Measurements from ENCODE around the gene SEC14L3.

SEC14L3 gene

DNA sequence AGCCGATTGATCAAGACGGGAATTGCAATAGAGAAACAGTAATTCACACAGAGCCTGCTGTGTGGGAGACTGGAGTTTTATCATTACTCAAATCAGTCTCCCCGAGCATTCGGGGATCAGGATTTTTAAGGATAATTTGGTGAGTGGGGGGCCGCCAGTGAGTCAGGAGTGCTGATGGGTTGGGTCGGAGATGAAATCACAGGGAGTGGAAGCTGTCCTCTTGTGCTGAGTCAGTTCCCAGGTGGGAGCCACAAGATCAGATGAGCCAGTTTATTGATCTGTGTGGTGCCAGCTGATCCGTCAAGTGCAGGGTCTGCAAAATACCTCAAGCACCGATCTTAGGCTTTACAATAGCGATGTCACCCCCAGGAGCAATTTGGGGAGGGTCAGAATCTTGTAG is 30.7 kb downstream of the SEC14L3 start:
- DNase-seq: no peak

DNA sequence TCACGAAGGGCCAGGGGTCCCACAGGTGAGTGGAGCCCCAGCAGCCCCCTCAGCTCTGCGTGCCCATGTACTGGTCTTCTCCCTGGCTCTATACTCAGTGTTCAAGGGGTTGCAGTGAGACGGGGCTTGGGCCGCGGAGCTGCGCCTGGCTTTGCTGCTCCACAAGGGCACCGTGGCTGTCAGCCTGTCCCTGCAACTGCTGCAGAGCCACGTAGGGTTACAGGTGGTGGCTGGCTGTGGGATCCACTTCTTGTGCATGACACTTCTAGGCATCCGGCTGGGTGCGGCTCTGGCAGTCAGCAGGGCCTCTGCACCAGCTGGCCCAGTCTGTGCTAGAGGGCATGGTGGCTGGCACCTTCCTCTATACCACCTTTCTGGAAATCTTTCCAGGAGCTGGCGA is 32.0 kb downstream of the SEC14L3 start:
- no peak for DNase-seq

DNA sequence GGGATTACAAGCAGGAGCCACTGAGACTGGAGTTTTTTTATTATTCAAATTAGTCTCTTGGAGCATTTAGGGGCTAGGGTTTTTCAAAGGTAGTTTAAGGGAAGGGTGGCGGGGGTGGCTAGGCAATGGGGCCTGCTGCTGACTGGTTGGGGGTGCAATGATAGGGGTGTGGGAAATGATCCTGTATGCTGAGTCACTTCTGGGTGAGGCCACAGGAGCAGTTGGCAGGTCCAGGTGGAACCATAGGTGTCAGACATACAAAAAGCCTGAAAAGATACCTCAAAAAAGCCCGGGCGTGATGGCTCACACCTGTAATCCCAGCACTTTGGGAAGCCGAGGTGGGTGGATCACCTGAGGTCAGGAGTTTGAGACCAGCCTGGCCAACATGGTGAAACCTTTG is 32.6 kb downstream of the SEC14L3 start:
- no peak for DNase-seq

DNA sequence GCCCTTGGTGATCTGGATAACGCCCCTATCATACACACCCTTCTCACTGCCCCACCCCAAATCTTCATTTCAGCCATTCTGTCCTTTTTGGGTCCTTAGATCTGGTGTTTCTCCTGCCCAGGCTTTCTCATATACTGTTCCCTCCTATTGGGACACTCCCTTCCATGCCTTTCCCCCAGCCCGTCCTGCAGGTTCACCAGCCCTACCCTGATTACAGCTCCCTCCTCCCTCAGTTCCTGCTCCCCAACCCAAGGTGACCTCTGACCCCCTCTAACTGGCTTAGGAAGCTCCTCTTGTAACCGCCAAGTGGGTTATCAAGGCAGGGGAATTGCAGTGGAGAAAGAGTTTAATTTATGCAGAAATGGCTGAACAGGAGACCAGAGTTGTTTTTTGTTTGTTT is 33.3 kb downstream of the SEC14L3 start:
- DNase-seq: no peak

DNA sequence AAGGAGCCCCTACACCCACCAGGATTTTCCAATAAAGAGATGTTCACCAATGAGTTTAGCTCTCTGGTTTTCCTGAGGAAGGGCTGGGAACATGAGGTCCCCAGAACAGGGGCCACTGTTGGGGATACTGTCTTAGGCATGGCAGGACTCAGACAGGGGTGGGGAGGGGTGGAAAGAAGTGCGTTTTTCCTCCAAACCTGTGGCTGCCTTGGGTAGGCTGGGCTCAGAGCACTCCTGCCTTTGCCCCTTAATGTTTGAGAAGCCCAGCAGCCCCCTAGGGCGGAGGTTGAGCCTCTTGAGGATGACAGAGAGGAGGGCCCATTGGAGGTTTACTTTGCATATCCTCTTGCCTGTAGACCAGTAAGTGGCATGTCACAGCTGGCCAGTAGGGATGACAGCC is 35.6 kb downstream of the SEC14L3 start:
- no peak for DNase-seq

DNA sequence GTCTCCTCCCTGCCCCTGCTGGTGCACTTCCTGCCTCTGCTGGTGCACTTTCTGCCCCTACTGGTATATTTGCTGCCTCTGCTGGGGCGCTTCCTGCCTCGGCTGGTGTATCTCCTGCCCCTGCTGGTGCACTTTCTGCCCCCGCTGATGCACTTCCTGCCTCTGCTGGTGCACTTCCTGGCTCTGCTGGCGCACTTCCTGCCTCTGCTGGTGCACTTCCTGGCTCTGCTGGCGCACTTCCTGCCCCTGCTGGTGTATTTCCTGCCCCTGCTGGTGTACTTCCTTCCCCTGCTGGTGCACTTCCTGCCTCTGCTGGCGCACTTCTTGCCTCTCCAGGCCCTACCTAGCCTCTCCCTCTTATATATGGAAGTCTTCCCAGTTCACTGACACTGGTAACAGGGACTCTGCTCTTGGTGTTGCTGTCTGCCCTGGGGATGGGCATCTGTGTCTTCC is 36.1 kb downstream of the SEC14L3 start:
- no peak for DNase-seq

DNA sequence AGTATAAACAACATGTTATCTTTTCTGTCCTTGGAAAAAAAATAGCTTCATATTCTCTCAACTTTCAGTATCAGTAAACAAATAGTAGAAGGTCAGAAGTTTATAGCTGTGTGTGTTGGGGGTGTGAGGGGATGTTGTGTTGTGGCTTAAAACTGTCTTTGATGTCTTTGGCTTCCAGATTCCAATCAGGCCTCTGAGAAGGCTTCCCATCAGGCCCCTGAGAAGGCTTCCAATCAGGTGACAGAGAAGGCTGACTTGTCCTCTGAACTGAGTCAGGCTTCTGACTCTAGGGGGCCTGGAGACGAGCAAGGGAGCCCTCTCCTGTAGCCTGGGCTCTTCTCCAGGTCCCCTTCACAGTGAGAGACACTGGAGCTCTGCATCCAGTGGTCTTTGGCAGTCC is 37.0 kb downstream of the SEC14L3 start:
- DNase-seq: no peak

DNA sequence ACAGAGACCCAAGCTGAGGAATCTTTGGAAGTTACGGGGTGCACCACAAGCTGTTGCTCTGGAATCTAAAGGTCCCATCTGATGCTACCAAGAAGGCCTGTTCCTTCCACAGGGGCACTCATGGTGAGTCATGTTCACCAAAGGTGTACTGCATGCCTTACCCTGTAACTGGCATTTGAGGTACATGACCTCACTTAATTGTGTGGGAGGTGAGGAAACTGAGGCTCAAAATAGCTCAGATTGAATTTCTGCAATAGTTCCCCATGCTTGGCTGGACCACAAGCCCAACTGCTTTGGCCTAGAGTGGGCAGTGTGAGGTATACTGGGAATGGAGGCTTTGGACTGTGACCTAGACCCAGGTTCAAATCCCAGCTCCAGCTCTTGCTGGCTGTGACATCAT is 38.0 kb downstream of the SEC14L3 start:
- no peak for DNase-seq

DNA sequence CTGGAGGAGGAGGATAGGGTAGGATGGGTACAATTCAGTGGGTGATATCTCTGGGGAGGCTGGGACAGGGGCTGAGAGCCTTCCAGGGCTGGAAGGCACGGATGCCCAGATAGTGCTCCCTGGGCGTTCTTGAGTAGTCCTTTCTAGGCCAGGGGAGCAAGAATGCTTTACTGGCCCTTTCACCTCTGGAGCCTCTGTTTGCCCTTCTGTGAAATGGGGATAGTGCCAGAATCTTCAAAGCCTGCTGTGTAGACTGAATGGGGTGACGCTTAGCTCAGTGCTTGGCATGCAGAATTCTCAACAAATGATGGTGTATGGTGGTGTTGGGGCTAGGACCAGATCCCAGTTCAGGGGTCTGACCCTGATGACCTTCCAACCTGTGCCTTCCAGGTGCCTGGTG is 38.6 kb downstream of the SEC14L3 start:
- no peak for DNase-seq

DNA sequence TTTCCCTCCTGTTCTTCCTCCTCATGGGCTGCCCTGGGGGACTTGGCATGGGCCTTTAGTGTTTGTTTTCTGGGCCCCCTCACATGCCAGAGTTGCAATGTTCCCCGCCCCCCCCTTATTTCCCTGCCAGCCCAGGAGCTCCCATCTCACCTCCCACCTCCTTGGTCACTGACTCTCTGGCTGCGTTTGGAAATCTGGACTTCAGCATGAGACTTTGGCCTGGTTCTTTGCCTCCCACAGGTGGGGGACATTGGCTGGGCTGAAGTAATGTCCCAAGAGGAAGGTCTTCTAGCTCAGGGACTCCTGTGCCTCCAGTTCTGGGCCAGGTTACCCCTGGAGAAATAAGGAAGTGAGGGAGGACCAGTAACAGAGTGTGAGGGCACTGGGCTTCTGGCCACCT is 39.3 kb downstream of the SEC14L3 start:
- no peak for DNase-seq

DNA sequence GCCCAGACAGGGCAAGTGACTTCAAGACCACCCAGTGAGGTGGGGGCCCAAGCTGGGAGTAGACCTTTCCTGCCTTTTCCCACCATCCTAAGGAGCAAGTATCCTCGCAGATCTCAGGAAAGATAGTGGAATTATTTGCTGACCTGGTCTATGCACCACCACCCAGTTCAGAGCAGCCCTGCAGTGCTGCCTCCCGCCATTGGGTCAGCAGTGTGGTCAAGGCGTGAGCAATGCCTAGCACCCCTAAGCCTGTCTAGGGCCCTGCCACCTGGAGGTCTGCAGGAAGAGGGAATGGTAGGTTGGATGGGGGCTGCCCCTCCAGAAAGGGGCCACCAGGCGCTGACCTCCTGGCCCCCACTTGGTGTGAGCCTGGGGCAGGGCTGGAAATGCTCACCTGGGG is 39.7 kb downstream of the SEC14L3 start:
- no peak for DNase-seq

DNA sequence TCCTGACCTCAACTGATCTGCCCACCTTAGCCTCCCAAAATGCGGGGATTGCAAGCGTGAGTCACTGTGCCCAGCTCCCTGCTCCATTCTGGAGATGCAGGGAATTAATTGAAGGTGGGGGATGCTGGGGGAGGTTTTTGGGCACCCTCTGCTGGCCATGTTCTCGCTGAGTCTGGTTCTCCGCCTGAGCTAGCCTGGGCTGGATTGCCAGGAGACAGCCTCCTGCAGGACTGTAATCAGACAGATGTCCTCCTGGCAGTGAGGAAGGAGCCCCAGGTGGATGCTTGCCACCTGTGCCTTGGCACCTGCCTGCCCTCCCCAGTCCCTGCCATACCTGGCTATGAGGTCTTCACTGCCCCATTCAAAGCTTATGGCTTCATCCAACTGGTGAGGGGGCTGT is 40.9 kb downstream of the SEC14L3 start:
- no peak for DNase-seq

DNA sequence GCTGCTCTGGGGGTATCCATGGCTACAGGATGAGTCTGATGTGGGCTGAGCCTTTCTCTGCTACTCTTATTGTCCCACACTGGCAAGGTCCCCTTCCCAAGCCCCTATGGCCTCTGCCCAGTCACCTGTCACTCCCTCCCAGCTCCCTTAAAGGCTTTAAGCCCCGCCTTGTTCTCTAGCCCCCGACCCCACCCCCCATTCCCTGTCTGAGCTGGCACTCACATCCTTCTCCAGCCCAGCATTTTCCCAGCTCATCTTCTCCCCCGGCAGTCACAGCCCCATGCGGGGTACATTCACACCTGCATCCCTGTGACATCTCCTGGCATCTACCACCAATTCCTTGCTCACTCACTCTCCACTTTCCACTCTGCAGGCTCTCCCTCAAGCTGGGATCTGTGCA is 41.9 kb downstream of the SEC14L3 start:
- DNase-seq: no peak

DNA sequence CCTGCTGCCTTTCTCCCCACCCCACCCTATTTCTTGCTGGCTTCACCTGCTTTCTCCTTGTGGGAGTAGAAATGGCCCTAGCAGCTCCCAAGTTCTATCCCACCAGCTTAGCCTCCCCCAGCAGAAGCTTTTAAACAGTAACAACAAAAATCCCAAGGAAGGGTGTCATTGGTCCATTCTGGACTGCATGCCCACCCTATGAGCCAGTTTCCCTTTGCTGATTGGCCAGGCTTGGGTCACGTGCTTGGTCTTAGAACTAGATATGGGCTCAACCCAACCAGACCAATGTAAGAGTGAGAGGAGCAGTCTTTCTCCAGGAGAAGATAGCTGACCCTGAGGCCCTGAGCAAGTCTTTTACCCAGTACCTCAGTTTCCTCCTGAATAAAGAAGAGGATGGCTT is 43.9 kb downstream of the SEC14L3 start:
- no peak for DNase-seq

DNA sequence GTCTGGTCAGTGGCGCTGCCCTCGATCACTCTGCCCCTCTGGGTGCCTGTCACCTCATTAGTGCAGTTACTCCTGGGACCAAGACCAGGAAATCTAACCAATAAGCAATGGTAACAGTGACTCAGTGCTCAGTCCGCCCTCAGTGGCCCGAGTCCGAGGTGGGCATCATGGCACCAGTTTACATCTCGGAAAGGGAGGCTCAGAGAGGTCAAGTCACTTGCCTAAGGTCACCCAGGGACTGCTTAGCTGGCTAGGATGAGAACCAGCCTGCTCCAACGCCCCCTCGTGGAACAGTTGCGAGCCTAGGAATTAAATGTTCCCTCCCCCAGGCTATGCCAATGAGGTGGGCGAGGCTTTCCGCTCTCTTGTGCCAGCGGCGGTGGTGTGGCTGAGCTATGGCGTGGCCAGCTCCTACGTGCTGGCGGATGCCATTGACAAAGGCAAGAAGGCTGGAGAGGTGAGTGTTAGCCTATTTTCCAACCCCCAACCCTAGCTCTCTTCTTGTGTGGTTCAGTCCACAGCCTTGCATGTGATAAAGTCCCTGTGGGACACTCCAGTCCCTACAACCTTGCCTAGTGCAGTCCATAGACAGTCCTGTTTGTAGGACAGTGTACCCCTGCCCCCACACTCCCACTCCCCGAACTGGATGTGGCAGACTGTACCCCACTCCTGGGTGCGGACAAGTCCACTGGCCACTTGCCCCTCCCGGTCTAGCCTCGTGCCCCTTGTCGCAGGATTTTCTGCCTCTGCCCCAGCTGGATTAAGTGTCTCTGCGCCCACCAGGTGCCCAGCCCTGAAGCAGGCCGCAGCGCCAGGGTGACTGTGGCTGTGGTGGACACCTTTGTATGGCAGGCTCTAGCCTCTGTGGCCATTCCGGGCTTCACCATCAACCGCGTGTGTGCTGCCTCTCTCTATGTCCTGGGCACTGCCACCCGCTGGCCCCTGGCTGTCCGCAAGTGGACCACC is 45.1 kb downstream of the SEC14L3 start:
- peak; percentile 63 for DNase-seq

DNA sequence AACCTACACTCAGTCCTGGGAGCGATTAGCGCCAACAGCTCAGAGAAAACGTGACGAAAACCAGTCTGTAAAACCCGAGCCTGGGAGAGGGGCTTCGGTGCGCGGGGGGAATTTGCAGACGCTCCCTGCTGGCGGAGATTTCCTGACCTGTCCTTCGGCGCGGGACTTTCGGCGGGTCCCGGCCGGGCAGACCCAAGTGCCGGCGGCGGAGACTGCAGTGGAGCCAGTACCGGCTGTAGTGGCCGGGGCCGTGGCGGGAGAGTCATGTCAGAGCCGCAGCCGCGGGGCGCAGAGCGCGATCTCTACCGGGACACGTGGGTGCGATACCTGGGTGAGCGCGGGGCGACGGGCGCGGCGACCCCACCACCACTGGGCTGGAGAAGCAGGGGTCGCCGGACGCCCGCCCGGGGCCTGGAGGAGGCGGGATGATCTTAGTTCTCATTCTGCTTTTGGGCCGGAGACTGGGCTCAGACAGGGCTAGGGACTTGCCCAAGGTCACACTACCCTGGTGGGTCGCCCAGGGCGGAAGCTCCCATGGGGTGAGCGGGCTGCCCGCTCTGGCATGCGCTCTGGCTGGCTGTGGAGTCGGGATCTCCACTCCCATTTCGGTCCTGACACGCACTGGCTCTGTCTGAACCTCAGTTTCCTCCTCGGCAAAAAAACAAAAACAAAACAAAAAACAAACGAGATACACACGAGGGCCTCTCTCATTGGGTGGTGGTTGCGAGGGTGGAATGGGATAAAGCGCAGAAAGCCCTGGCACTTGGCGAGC is 46.0 kb downstream of the SEC14L3 start, which contains the start of gene MTFP1:
MTFP1 (plus strand) TSS at position 153 of the 772 bp plus-strand sequence; CDS start at position 265, 112 bp downstream.
- peak; percentile 12 for DNase-seq

DNA sequence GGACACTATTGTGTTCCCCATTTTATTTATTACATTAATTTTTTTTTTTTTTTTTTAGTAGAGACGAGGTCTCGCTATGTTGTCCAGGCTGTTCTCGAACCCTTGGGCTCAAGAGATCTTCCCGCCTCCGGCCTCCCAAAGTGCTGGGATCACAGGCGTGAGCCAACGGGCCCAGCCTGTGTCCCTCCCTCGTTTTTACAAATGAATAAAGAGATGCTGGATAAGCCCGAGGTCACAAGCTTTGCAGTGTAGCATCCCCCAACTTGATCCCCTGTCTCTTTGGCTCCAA is 46.5 kb downstream of the SEC14L3 start:
- no peak for DNase-seq

DNA sequence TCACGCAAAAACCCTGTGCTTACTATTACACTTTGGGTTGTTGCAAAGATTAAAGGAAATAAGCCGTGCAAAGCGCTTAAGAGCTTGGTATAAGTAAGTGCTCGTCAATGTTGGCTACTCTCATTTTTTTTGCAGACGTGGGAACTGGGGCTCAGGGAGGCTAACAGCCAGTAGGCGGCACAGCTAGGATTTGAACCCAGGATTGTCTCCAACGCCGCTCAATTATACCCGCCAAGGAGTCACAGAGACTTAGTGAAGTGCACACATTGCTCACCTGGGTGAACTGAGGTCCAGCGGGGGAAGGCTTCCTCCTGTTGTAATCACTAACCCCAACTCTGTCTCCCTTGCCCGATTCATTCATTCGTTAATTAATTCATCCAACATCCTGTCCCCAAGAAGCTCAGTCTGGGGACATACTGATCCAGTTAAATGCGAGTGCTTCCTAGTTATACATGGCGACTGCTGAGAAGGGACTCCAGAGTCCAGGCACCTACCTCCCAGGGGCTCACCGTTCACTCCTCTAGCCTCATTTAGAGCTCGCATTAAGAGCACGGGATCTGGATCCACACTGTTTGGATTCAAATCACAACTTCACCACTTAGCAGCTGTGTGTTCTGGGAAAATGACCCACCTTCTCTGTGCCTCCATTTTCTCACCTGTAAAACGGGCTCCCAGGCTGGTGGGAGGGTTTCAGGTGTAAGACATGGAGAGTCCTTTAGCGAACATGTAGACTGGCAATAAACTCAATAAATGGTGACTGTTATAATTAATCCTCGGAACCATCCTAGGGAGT is 47.1 kb downstream of the SEC14L3 start:
- no peak for DNase-seq

DNA sequence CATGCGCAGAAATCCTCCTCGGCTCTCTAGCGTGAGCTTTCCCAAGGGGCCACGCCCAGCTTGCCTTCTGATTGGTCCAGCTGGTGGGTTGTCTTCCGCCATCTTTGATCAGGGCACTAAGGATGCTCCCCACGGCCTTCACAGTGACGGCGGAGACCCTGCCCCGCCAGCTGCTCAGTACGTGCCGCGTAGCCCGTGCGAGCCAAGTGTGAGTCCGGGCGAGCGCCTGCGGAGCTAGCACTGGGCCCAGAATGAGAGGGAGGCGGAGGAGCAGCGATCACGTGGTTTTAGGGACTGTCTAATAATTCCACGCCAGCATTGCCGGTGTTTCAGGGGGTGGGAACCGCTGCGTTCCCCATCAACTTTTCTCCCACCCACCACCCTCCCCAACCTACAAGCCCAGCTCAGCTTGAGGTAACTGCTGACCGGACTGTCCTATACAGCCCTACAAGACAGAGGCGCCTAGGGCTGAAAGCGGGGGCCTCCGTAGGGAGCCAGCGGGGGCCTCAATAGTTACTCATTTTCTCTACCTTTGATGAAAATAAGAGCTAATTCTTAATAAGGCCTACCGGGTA is 47.8 kb downstream of the SEC14L3 start:
- DNase-seq: peak; percentile 98

DNA sequence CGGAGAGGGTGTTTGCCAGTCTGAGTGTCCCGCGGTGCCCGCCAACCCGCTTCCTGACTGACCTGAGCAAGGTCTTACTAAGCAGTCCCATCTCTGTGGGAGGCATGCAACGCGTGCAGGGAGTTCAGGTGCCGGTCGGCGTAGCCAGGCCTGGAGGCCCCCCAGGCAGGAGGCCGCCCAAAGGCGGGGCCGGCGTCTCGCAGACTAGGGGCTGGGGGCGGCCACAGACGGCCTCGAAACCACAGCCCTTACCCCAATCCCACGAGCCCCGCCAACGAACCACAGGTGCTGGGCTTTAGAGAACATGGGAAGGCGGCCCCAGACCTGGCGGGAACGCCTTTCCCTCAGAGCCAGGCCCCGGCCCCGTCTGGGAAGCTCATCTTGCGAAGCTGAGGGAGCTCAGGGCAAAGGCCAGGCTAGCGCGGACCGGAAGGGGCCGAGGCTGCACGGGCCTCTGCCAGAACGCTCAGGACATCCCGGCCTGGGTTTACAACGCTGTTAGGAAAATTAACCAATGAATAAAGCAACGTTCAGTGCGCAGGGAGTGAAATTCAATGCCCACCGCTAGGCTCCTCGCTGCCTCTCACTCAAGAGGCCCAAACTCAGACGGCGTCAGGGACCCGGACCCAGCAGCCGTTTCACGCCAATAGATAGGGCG is 48.4 kb downstream of the SEC14L3 start:
- no peak for DNase-seq

DNA sequence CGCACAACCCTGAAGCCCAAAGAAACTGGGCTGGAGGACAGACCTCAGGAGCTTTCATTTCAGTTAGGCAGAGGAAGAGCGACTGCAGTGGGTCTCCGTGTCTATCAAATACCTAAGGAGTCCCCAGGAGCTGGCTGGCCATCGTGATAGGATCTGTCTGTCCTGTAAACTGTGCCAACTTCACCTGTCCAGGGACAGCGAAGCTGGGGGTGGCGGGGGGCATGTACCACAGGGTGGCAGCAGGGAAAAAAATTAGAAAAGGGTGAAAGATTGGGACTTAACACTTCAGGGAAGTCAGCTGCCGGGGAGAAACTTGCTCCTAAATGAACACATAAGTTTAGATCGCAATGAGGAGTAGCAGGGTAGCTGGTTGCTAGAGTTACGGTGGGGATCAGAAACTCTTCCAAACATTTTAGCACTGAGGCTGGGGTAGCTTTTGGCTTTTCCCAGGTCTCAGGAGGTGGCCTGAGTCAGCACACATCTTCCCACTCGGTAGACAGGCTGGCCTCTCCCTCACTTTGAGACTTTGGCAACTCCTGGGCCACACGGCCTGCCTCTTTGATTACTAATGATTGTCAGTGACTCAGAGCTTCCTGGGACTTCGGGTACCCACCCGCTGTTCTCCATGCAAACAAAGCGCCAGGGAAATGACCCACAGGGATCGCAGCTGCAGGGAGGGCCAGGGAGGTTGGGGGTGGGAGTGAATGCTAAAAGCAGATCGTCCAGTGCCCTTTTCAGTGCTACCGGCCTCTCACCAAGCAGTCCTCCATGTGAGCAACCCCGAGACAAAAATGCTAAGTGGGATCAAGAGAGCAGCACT is 49.1 kb downstream of the SEC14L3 start:
- DNase-seq: no peak

All from NCI-H1694 treated with DMSO at 0.1 percent for 48 hours (cell line).